Left ventricle myocardium inferior (tissue), 1 donor: Measurements from ENCODE around the gene SLC30A10. TPM values are rescaled to one million over a fixed set of nuclear protein-coding genes. Genes with fewer than 3 reads are reported as not detected.
"Not testable (repeated sequence)": the region's sequence is repeated elsewhere in the genome, so short reads cannot be mapped to it uniquely, and the experiment has no call there.

Source experiments
- DNase-seq: peaks from one replicate; pipeline ENCODE4 v3.0.0-alpha.2; 2020
- H3K27ac ChIP-seq: fragments of 200-600 bp; replicated peaks from 2 replicates; pipeline ENCODE4 v1.8.0; 2021
- H3K27me3 ChIP-seq: fragments of 200-600 bp; 2 replicates; pipeline ENCODE4 v1.8.0; 2021; ENCODE audit warnings: low read depth
- H3K36me3 ChIP-seq: fragments of 200-600 bp; 2 replicates; pipeline ENCODE4 v1.8.0; 2021
- H3K4me1 ChIP-seq: fragments of 200-600 bp; 2 replicates; pipeline ENCODE4 v1.8.0; 2021
- H3K4me3 ChIP-seq: fragments of 200-600 bp; 2 replicates; pipeline ENCODE4 v1.8.0; 2021; ENCODE audit warnings: mild to moderate bottlenecking, moderate library complexity
- H3K9me3 ChIP-seq: fragments of 200-600 bp; replicated peaks from 2 replicates; pipeline ENCODE4 v1.8.0; 2021
- CTCF ChIP-seq: fragments of 200-600 bp; IDR thresholded peaks from 2 replicates; pipeline ENCODE4 v1.8.0; 2021; ENCODE audit warnings: antibody characterized with exemption, mild to moderate bottlenecking, borderline replicate concordance
- intact Hi-C: fragments of 100-400 bp; cut with micrococcal nuclease; formaldehyde crosslinking; loops from one replicate; pipeline ENCODE4 v1.11.0; 2022
- total RNA-seq: library from RNA; stranded (reverse); fragmentation: NEBNext Ultra II Directional; extraction: Animal tissue kit (Norgen Biotek cat#: 25700); gene quantifications from one replicate; pipeline ENCODE4 v1.2.1, GENCODE V29; 2021
- donor health status: DM: no; HTN: yes; CAD: no; lungs with severe emphysema.

The SLC30A10 gene
- total RNA-seq, 1 donor from 2014 or later = 0.47 TPM

GRCh38 chr1:219954052-219954451 lies 25.7 kb upstream of the SLC30A10 start:
- Histone ChIP-seq H3K9me3 (no peaks in the 10 kb centered on the region), H3K4me1 (no peaks in the 10 kb centered on the region), H3K36me3 (no peaks in the 10 kb centered on the region), H3K27ac (no peak overlapping the region), H3K27me3 (no peaks in the 10 kb centered on the region), H3K4me3 (no peak overlapping the region)
- no peak for TF ChIP-seq CTCF
- intact Hi-C loops = no loop called here
- no peak for DNase-seq

DNA sequence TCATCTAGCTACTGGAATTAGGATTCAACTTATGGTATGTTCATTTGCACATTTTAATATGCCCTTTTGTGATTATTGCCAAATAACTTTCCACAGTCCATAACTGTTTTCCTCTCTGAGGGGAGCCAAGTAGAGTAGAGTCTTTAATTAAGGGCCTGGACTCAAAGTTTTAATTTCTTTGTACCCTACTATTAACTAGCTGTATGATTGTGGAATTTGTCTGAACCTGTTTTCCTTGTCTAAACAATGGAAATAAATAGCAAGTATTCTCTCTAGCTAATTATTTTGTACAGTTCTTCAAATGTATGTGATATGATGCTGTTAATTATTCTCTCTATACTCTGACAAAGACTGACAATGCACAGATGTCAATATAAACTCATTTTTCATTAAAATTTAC lies 24.0 kb upstream of the SLC30A10 start:
- TF ChIP-seq CTCF = no peak
- Histone ChIP-seq H3K36me3 (no peaks in the 10 kb centered on the region), H3K27me3 (no peaks in the 10 kb centered on the region), H3K9me3 (no peaks in the 10 kb centered on the region), H3K27ac (no peak overlapping the region), H3K4me1 (no peaks in the 10 kb centered on the region), H3K4me3 (no peak overlapping the region)
- intact Hi-C loops = no loop called here
- DNase-seq = no peak

GRCh38 chr1:219949227-219949626 lies 20.9 kb upstream of the SLC30A10 start:
- intact Hi-C loops, H3K4me3 ChIP-seq, DNase-seq, H3K36me3 ChIP-seq, H3K27ac ChIP-seq, H3K4me1 ChIP-seq, H3K9me3 ChIP-seq, H3K27me3 ChIP-seq: not testable (repeated sequence)

DNA sequence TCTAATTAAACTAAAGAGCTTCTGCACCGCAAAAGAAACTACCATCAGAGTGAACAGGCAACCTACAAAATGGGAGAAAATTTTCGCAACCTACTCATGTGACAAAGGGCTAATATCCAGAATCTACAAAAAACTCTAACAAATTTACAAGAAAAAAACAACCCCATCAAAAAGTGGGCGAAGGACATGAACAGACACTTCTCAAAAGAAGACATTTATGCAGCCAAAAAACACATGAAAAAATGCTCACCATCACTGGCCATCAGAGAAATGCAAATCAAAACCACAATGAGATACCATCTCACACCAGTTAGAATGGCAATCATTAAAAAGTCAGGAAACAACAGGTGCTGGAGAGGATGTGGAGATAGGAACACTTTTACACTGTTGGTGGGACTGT lies 20.4 kb upstream of the SLC30A10 start:
- H3K27ac ChIP-seq, H3K27me3 ChIP-seq, H3K4me1 ChIP-seq, H3K4me3 ChIP-seq, intact Hi-C loops, DNase-seq, H3K9me3 ChIP-seq, H3K36me3 ChIP-seq: not testable (repeated sequence)

DNA sequence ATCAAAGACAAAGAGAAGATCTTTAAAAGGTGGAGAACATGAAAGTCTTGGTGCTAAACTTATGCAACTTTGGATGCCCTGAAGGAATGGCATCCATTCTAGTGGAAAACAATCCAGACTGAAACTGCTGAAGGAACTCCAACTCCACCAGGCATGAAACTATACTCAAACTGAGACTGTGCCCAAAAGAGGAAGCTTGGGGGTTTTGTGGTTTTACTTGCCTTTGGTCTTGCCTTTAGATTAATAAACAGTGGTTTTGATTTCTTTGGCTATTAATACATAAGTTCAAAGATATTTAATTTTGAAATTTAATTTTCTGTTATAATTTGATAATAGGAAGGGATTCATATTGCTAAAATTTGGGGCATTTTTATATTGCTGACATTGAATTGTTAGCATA lies 17.4 kb upstream of the SLC30A10 start:
- intact Hi-C loops = no loop called here

GRCh38 chr1:219941179-219942118 lies 13.1 kb upstream of the SLC30A10 start:
- H3K27ac ChIP-seq = no peak overlapping the region
- H3K4me1 ChIP-seq = no peaks in the 10 kb centered on the region
- H3K9me3 ChIP-seq = peaks cover 13% of the 10 kb centered on the region
- peaks cover 19% of the 10 kb centered on the region for H3K27me3 ChIP-seq
- no peaks in the 10 kb centered on the region for H3K36me3 ChIP-seq
- no peak for DNase-seq
- no peak for TF ChIP-seq CTCF
- intact Hi-C loops = no loop called here
- H3K4me3 ChIP-seq = no peak overlapping the region

More for the DNA sequence above, 17.4 kb upstream of the SLC30A10 start:
- H3K4me1 ChIP-seq = no peaks in the 10 kb centered on the region
- H3K27ac ChIP-seq = no peak overlapping the region
- peaks cover 13% of the 10 kb centered on the region for H3K9me3 ChIP-seq
- no peak for TF ChIP-seq CTCF
- H3K27me3 ChIP-seq = no peaks in the 10 kb centered on the region
- no peak for DNase-seq
- no peaks in the 10 kb centered on the region for H3K36me3 ChIP-seq
- H3K4me3 ChIP-seq = no peak overlapping the region
